Osteocyte (in vitro differentiated cells): ENCODE data around the gene EPB41L3. TPM values are rescaled to one million over a fixed set of nuclear protein-coding genes. Genes with fewer than 3 reads are reported as not detected.

ENCODE experiments used
- DNase-seq: peaks from one replicate; pipeline ENCODE4 v3.0.0; 2021; ENCODE audit warnings: mixed read lengths; ENCODE audit not compliant: unreplicated experiment; ENCODE audit errors: extremely low spot score
- H3K27ac Mint-ChIP-seq: one replicate; pipeline ENCODE4 v1.8.0; 2021; ENCODE audit warnings: mild to moderate bottlenecking, mixed read lengths; ENCODE audit not compliant: unreplicated experiment
- H3K27me3 Mint-ChIP-seq: one replicate; pipeline ENCODE4 v1.8.0; 2021; ENCODE audit warnings: mixed read lengths; ENCODE audit not compliant: unreplicated experiment
- H3K36me3 Mint-ChIP-seq: one replicate; pipeline ENCODE4 v1.8.0; 2021; ENCODE audit warnings: mixed read lengths; ENCODE audit not compliant: unreplicated experiment
- H3K4me1 Mint-ChIP-seq: one replicate; pipeline ENCODE4 v1.8.0; 2021; ENCODE audit warnings: mixed read lengths; ENCODE audit not compliant: unreplicated experiment
- H3K4me3 Mint-ChIP-seq: one replicate; pipeline ENCODE4 v1.8.0; 2021; ENCODE audit warnings: mild to moderate bottlenecking, moderate library complexity, mixed read lengths; ENCODE audit not compliant: unreplicated experiment
- H3K9me3 Mint-ChIP-seq: one replicate; pipeline ENCODE4 v1.8.0; 2021; ENCODE audit warnings: mixed read lengths; ENCODE audit not compliant: unreplicated experiment
- CTCF ChIP-seq: fragments of 200-600 bp; sonication (generic); IDR thresholded peaks from 2 replicates; pipeline ENCODE4 v1.5.0; 2021; ENCODE audit warnings: antibody characterized with exemption, mild to moderate bottlenecking, moderate library complexity
- total RNA-seq: library from RNA; stranded (reverse); gene quantifications from 2 replicates; pipeline ENCODE4 v1.2.1, GENCODE V29; 2021

Gene EPB41L3
- total RNA-seq, 1 donor from 2014 or later = 15.6 TPM

DNA sequence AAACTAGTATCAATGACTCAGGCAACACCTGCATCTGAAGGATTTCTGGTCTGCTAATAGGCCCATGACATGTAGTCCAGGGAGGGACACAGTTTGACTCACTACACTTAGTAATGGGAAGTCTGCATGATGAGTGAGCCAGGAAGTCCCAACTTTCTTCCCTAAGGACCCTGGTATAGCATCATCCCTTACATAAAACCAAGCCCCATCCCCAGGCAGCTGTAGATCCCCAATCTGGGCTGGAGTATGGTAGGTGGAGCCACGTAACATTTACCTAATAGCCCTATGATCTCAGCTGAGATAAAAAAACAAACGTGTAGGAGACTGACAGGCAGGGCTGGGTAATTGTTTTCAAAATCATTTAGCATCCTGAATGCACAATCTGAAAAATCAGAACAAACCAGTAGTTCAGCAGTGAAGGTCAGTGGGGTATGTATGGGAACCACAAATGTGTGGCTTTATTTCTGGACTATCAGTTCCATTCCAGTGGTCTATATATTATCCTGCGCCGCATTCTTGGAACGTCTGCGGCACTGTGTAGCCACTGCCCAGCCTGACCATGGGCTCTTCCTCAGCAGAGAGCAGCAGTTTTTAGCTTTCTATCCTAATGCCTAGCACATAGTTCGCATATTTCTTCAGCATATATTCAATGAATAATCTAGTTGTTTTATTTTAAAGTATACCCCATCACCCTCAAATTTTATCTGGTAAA, 33.5 kb downstream of the EPB41L3 start:
- Mint-ChIP-seq H3K4me1 (peaks cover 25% of the 10 kb centered on the region), H3K36me3 (no peaks in the 10 kb centered on the region), H3K9me3 (no peaks in the 10 kb centered on the region), H3K27me3 (no peaks in the 10 kb centered on the region), H3K4me3 (no peak overlapping the region), H3K27ac (no peak overlapping the region)
- DNase-seq = no peak
- no peak for TF ChIP-seq CTCF

- no peaks in the 10 kb centered on the region for H3K27me3 Mint-ChIP-seq
- H3K9me3 Mint-ChIP-seq = no peaks in the 10 kb centered on the region
- TF ChIP-seq CTCF = no peak
- no peak overlapping the region for H3K4me3 Mint-ChIP-seq
- no peaks in the 10 kb centered on the region for H3K36me3 Mint-ChIP-seq
- DNase-seq = no peak
- H3K27ac Mint-ChIP-seq = no peak overlapping the region
- peaks cover 10% of the 10 kb centered on the region for H3K4me1 Mint-ChIP-seq
Observed at GRCh38 chr18:5508821-5509220, 35.0 kb downstream of the EPB41L3 start.

- H3K4me3 Mint-ChIP-seq = no peak overlapping the region
- no peaks in the 10 kb centered on the region for H3K27me3 Mint-ChIP-seq
- no peak overlapping the region for H3K27ac Mint-ChIP-seq
- H3K9me3 Mint-ChIP-seq = no peaks in the 10 kb centered on the region
- no peaks in the 10 kb centered on the region for H3K36me3 Mint-ChIP-seq
- DNase-seq = no peak
- H3K4me1 Mint-ChIP-seq = peaks cover 7% of the 10 kb centered on the region
- no peak for TF ChIP-seq CTCF
Observed at GRCh38 chr18:5507756-5508155, 36.0 kb downstream of the EPB41L3 start.

DNA sequence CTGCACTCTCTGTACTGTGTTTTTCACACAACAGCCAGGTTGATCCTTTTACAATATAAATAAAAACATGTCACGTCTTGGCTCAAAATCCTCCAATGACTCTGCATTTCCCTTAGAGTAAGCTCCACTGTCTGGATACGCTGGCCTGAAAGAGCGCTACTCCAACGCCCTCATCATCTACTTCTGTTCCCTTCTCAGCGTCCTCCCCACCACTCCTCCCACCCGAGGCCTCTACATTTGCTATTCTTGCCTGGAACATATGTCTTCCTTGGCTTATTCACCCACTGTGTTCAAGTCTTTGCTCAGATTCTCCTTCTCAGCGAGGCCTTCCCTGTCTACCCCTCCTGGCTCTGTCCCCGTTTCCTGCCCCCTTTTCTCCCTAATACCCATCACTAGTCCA, 37.6 kb downstream of the EPB41L3 start:
- Mint-ChIP-seq H3K27ac (no peak overlapping the region), H3K4me1 (peaks cover 7% of the 10 kb centered on the region), H3K4me3 (no peak overlapping the region), H3K9me3 (no peaks in the 10 kb centered on the region), H3K27me3 (no peaks in the 10 kb centered on the region), H3K36me3 (no peaks in the 10 kb centered on the region)
- no peak for DNase-seq
- no peak for TF ChIP-seq CTCF

DNA sequence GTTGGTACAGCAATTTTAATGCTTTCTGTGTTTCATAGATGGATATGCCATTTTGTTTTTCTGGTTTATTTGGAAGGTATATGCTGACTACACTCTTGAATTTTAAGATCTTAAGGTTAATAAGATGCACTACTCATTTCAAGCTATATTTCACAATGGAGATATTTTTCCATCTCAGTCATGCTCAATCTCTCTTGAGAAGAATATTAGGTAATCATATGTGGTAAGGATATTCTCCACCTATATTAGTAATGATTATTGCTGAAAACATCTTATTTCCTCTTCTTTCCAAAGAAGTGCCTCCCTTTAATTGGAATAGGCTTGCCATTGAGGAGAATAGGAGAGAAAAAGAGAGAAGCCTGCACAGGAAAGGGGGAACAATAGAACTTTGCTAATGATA, 40.1 kb downstream of the EPB41L3 start:
- no peak for DNase-seq
- Mint-ChIP-seq H3K9me3 (no peaks in the 10 kb centered on the region), H3K4me1 (no peaks in the 10 kb centered on the region), H3K27ac (no peak overlapping the region), H3K36me3 (no peaks in the 10 kb centered on the region), H3K27me3 (no peaks in the 10 kb centered on the region), H3K4me3 (no peak overlapping the region)
- no peak for TF ChIP-seq CTCF
